ENCODE measurements around the gene TMTC2.

GRCh38 chr12:82725741-82726140, 39.0 kb downstream of the TMTC2 start:
- TF ChIP-seq ZNF626 (tag by site-specific recombination; IDR thresholded peaks at IDR 0.05) (no peak), ZNF155 (tag by site-specific recombination; IDR thresholded peaks at IDR 0.05) (no peak), ZNF274 (IDR thresholded peaks at IDR 0.05; ENCODE audit: low read length) (no peak), ZNF274 (tag by site-specific recombination; IDR thresholded peaks at IDR 0.05; ENCODE audit: borderline replicate concordance) (no peak), ZEB2 (tag by site-specific recombination; IDR thresholded peaks at IDR 0.05) (no peak), ZNF121 (tag by site-specific recombination; IDR thresholded peaks at IDR 0.05) (no peak), ZNF623 (tag by site-specific recombination; IDR thresholded peaks at IDR 0.05) (no peak), REST (tag by site-specific recombination; IDR thresholded peaks at IDR 0.05) (no peak), ZNF10 (tag by site-specific recombination; IDR thresholded peaks at IDR 0.05) (no peak), CTCF (tag by site-specific recombination; IDR thresholded peaks at IDR 0.05) (no peak), ZNF266 (tag by site-specific recombination; IDR thresholded peaks at IDR 0.05; ENCODE audit: low read depth) (no peak), ZNF362 (tag by site-specific recombination; IDR thresholded peaks at IDR 0.05) (no peak), FEZF1 (tag by site-specific recombination; IDR thresholded peaks at IDR 0.05) (no peak), ZNF596 (tag by site-specific recombination; IDR thresholded peaks at IDR 0.05) (no peak)
